A673 (cell line): ENCODE data around the gene CASKIN2. TPM values are rescaled to one million over a fixed set of nuclear protein-coding genes. Genes with fewer than 3 reads are reported as not detected.

Experiments used
- BruUV-seq: library from RNA; stranded (reverse); fragments of 400-500 nt; replicated peaks from 2 replicates; lab custom pipeline; 2021; lab: Mats Ljungman, UMichigan
- CTCF ChIA-PET: fragments of 300-600 bp; sonication (Branson Sonifier 250); formaldehyde crosslinking; loops from one replicate; lab custom pipeline; 2022; ENCODE audit warnings: antibody characterized with exemption; lab: Charles Lee
- POLR2A ChIA-PET: fragments of 300-600 bp; sonication (Branson Sonifier 250); formaldehyde crosslinking; loops from one replicate; lab custom pipeline; 2022; ENCODE audit warnings: antibody characterized with exemption; ENCODE audit not compliant: low non-redundant PET; lab: Charles Lee
- DNase-seq: peaks from one replicate; pipeline ENCODE4 v3.0.0-alpha.2; 2015; ENCODE audit warnings: low spot score
- H3K27ac ChIP-seq: fragments of 200-600 bp; sonication (generic); 2 replicates; pipeline ENCODE4 v1.5.1; 2016; ENCODE audit warnings: mixed run types, low read depth, mild to moderate bottlenecking, mixed read lengths, antibody characterized with exemption, low read length; ENCODE audit not compliant: poor library complexity, severe bottlenecking
- H3K27me3 ChIP-seq: fragments of 200-600 bp; sonication (generic); replicated peaks from 2 replicates; pipeline ENCODE4 v1.6.1; 2017; ENCODE audit warnings: mixed run types, low read depth, mild to moderate bottlenecking, mixed read lengths, antibody characterized with exemption, low read length; ENCODE audit not compliant: insufficient read depth, poor library complexity
- H3K36me3 ChIP-seq: fragments of 200-600 bp; sonication (generic); 2 replicates; pipeline ENCODE4 v1.6.1; 2016; ENCODE audit warnings: mixed run types, mild to moderate bottlenecking, mixed read lengths, antibody characterized with exemption, low read length; ENCODE audit not compliant: insufficient read depth, poor library complexity, severe bottlenecking
- H3K4me1 ChIP-seq: fragments of 200-600 bp; sonication (generic); 2 replicates; pipeline ENCODE4 v1.6.1; 2017; ENCODE audit warnings: mixed run types, mild to moderate bottlenecking, mixed read lengths, antibody characterized with exemption, low read length; ENCODE audit not compliant: insufficient read depth, poor library complexity, severe bottlenecking
- H3K4me3 ChIP-seq: fragments of 200-600 bp; sonication (generic); 2 replicates; pipeline ENCODE4 v1.5.1; 2016; ENCODE audit warnings: low read depth, mixed run types, mild to moderate bottlenecking, mixed read lengths, low read length; ENCODE audit not compliant: poor library complexity, severe bottlenecking
- H3K9me3 ChIP-seq: fragments of 200-600 bp; sonication (generic); 2 replicates; pipeline ENCODE4 v1.6.1; 2016; ENCODE audit warnings: mixed run types, low read depth, mild to moderate bottlenecking, mixed read lengths, antibody characterized with exemption, low read length; ENCODE audit not compliant: poor library complexity, severe bottlenecking
- CTCF ChIP-seq: fragments of 300-800, 200-600 bp; sonication (generic); conservative IDR thresholded peaks from 2 replicates; pipeline ENCODE4 v1.5.1; 2017; ENCODE audit warnings: low read depth, mild to moderate bottlenecking, antibody characterized with exemption, low read length, moderate library complexity, mixed read lengths
- EZH2 ChIP-seq: fragments of 200-600 bp; sonication (generic); IDR thresholded peaks from 2 replicates; pipeline ENCODE4 v1.6.1; 2017; ENCODE audit warnings: borderline replicate concordance, low read depth, mild to moderate bottlenecking, mixed read lengths, antibody characterized with exemption, low read length; ENCODE audit not compliant: poor library complexity, severe bottlenecking
- intact Hi-C: fragments of 100-400 bp; cut with micrococcal nuclease; formaldehyde crosslinking; loops from one replicate; pipeline ENCODE4 v1.10.0; 2022; ENCODE audit not compliant: unreplicated experiment
- total RNA-seq: library from RNA; stranded (reverse); gene quantifications from 2 replicates; pipeline ENCODE4 v1.2.3, GENCODE V29; 2021

CASKIN2 gene
- total RNA-seq, 1 experiment from 2014 or later = 32.6 TPM

GRCh38 chr17:75544250-75544649 lies 28.9 kb upstream of the CASKIN2 start:
- no peak for TF ChIP-seq CTCF
- no peak for TF ChIP-seq EZH2
- ChIA-PET CTCF (interaction anchor here (0.5 kb wide), 1 partner anchor 56 kb away, joined by 3 read pairs; no protein-coding TSS in a partner anchor), POLR2A (no interaction called here)
- no peak for DNase-seq
- intact Hi-C loops = no loop called here
- no TSS peak for BruUV-seq
- Histone ChIP-seq H3K36me3 (no peaks in the 10 kb centered on the region), H3K27ac (no peak overlapping the region), H3K4me3 (no peak overlapping the region), H3K27me3 (no peaks in the 10 kb centered on the region), H3K9me3 (no peaks in the 10 kb centered on the region), H3K4me1 (no peaks in the 10 kb centered on the region)

- no TSS peak for BruUV-seq
- Histone ChIP-seq H3K4me1 (no peaks in the 10 kb centered on the region), H3K36me3 (no peaks in the 10 kb centered on the region), H3K27me3 (no peaks in the 10 kb centered on the region), H3K27ac (no peak overlapping the region), H3K4me3 (no peak overlapping the region), H3K9me3 (no peaks in the 10 kb centered on the region)
- TF ChIP-seq CTCF (no peak), EZH2 (no peak)
- DNase-seq = no peak
- ChIA-PET POLR2A (no interaction called here), CTCF (no interaction called here)
- intact Hi-C loops = no loop called here
Measured at GRCh38 chr17:75542728-75543336, 27.5 kb upstream of the CASKIN2 start.

- H3K4me3 ChIP-seq = no peak overlapping the region
- no peak for TF ChIP-seq EZH2
- TF ChIP-seq CTCF = no peak
- no TSS peak for BruUV-seq
- H3K9me3 ChIP-seq = no peaks in the 10 kb centered on the region
- no peak for DNase-seq
- no peaks in the 10 kb centered on the region for H3K4me1 ChIP-seq
- POLR2A ChIA-PET = no interaction called here
- H3K27ac ChIP-seq = no peak overlapping the region
- no peaks in the 10 kb centered on the region for H3K27me3 ChIP-seq
- intact Hi-C loops = no loop called here
- H3K36me3 ChIP-seq = no peaks in the 10 kb centered on the region
- CTCF ChIA-PET = no interaction called here
Measured at GRCh38 chr17:75542229-75542628, 26.9 kb upstream of the CASKIN2 start.
